ENCODE measurements around the gene ARHGDIG.
A peak's percentile ranks its signal among the peaks of the same experiment; 100 is the strongest.

ARHGDIG gene

DNA sequence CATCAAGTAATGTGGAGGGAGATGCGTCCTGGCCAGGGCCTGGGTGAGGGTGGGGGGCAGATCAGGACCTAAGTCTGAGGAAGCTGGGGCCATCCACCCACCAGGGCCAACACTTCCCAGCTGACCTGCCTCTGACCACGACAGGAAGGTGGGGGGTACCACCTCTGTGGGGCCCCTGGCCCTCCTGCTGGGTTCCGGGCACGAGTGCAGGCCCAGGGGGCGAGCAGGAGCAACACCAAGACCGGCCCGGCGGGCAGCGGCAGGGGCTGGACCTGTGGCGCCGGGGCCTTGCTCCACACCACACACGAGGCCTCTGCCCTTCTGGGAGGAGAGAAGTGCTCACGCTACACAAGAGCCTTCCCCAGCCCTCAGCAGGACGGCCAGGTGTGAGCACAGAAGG, 15.9 kb downstream of the ARHGDIG start:
- H3K4me3 ChIP-seq (ENCODE audit: low read length), result no peak overlapping the region
- no peak for DNase-seq (ENCODE audit: low read depth)

GRCh38 chr16:296806-297510, 16.6 kb downstream of the ARHGDIG start:
- no peak overlapping the region for H3K4me3 ChIP-seq (ENCODE audit: low read length)
- TF ChIP-seq, protein P1, sequence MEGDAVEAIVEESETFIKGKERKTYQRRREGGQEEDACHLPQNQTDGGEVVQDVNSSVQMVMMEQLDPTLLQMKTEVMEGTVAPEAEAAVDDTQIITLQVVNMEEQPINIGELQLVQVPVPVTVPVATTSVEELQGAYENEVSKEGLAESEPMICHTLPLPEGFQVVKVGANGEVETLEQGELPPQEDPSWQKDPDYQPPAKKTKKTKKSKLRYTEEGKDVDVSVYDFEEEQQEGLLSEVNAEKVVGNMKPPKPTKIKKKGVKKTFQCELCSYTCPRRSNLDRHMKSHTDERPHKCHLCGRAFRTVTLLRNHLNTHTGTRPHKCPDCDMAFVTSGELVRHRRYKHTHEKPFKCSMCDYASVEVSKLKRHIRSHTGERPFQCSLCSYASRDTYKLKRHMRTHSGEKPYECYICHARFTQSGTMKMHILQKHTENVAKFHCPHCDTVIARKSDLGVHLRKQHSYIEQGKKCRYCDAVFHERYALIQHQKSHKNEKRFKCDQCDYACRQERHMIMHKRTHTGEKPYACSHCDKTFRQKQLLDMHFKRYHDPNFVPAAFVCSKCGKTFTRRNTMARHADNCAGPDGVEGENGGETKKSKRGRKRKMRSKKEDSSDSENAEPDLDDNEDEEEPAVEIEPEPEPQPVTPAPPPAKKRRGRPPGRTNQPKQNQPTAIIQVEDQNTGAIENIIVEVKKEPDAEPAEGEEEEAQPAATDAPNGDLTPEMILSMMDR (conservative IDR thresholded peaks at IDR 0.05; ENCODE audit: low read length), result no peak
- DNase-seq (ENCODE audit: low read depth), result no peak

More for the DNA sequence above, 15.9 kb downstream of the ARHGDIG start:
- TF ChIP-seq, protein P1 (conservative IDR thresholded peaks at IDR 0.05; ENCODE audit: low read length), result no peak

DNA sequence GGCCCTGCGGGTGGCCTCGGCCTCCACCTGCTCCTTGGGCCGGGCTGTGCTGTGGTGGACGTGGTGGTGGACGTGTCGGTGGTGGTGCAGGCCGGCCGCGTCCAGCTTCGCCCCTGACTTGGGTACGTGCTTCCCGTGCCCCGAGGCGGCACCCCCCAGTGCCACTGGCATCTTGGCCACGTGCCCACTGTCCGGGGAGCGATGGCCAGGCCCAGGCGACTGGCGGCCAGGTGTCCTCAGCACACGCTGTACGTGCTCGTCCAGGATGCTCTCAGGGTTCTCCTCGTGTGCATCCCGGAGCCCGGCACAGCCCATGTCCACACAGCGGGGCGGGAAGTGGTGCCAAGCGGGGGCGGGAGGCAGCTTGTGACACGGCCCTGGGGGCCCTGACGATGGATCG, 17.4 kb downstream of the ARHGDIG start:
- TF ChIP-seq, protein P1 (conservative IDR thresholded peaks at IDR 0.05; ENCODE audit: low read length), result no peak
- H3K4me3 ChIP-seq (ENCODE audit: low read length), result no peak overlapping the region
- no peak for DNase-seq (ENCODE audit: low read depth)

GRCh38 chr16:301235-301634, 20.8 kb downstream of the ARHGDIG start:
- TF ChIP-seq, protein P1 (conservative IDR thresholded peaks at IDR 0.05; ENCODE audit: low read length), result no peak
- DNase-seq (ENCODE audit: low read depth), result no peak
- H3K4me3 ChIP-seq (ENCODE audit: low read length), result no peak overlapping the region

GRCh38 chr16:301950-302349, 21.6 kb downstream of the ARHGDIG start:
- no peak overlapping the region for H3K4me3 ChIP-seq (ENCODE audit: low read length)
- DNase-seq (ENCODE audit: low read depth), result no peak
- TF ChIP-seq, protein P1 (conservative IDR thresholded peaks at IDR 0.05; ENCODE audit: low read length), result no peak

DNA sequence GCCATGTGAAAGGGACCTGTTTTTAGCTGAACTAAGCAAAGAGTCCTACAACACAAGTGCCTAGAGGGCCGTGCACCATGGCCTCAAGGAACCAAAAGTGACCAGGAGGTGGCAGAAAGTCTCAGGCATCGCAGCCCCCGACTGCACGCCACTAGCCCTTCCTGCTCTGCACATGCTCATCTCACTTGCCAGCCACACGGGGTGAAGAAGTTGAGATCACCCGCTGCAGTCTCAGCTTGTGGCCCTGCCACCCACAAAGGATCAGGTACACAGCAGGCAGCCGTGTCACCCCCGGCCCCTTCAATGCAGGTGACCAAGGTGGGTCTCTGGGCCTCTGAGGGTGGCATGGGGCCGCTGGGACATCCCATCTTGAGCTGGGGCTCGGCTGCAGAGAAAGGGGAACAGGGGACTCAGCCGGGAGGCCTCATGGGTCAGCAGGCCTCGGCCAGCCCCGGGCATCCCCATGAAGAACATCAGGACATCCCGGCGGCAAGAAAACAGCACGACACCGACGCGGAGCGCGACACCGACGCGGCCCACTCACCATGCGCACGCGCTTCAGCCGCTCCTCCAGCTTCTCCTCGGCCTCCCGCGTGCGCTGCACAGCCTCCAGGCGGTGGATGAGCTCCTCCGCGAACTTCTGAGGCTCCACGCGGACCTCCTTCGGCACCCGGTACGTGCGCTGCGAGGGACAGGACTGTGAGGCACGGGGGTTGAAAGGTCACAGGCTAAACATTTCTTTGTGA, 23.5 kb downstream of the ARHGDIG start:
- no peak overlapping the region for H3K4me3 ChIP-seq (ENCODE audit: low read length)
- peak; percentile 7 for DNase-seq (ENCODE audit: low read depth)
- TF ChIP-seq, protein P1 (conservative IDR thresholded peaks at IDR 0.05; ENCODE audit: low read length), result no peak

Measured in AG10803 (cell line).